Measurements from ENCODE around the gene PFKFB1.

PFKFB1 gene

GRCh38 chrX:54921427-54922021 is 72.5 kb downstream of the PFKFB1 start:
- DNase-seq: peak; percentile 88

GRCh38 chrX:54920610-54921426 is 73.2 kb downstream of the PFKFB1 start, which contains the start of gene TRO:
Gene TRO, plus strand, starts transcription at chrX:54920824. Its CDS starts 1,423 bp downstream, at chrX:54922247.
- DNase-seq: peak; percentile 45

GRCh38 chrX:54909941-54910340 is 84.0 kb downstream of the PFKFB1 start:
- no peak for DNase-seq

GRCh38 chrX:54894159-54894558 is 99.8 kb downstream of the PFKFB1 start:
- DNase-seq: no peak

- DNase-seq: no peak
Measured at GRCh38 chrX:54891573-54891972, 102.4 kb downstream of the PFKFB1 start.

- DNase-seq: no peak
Measured at GRCh38 chrX:54885740-54886139, 108.2 kb downstream of the PFKFB1 start.
